ENCODE data around the gene SHROOM1.

Gene SHROOM1

GRCh38 chr5:132778856-132779255 lies 51.6 kb downstream of the SHROOM1 start:
- Histone ChIP-seq H3K27ac (ENCODE audit: insufficient read depth, low read depth, low read length, poor library complexity, severe bottlenecking) (no peak overlapping the region), H3K4me3 (ENCODE audit: insufficient read depth, low read depth, low read length) (no peak overlapping the region), H3K36me3 (ENCODE audit: control insufficient read depth, insufficient read depth, low read length) (no peaks in the 10 kb centered on the region), H3K9me3 (ENCODE audit: control insufficient read depth, low read length) (no peaks in the 10 kb centered on the region), H3K4me1 (ENCODE audit: control insufficient read depth, insufficient read depth, low read length) (peaks cover 11% of the 10 kb centered on the region), H3K27me3 (ENCODE audit: control insufficient read depth, insufficient read depth, low read length, poor library complexity, severe bottlenecking) (peaks cover 42% of the 10 kb centered on the region)
- WGBS, 2 experiments = 89 to 93% methylated on average over 5 of the region's 5 CpGs

GRCh38 chr5:132778129-132778528 lies 52.3 kb downstream of the SHROOM1 start:
- Histone ChIP-seq H3K27me3 (ENCODE audit: control insufficient read depth, insufficient read depth, low read length, poor library complexity, severe bottlenecking) (peaks cover 42% of the 10 kb centered on the region), H3K4me1 (ENCODE audit: control insufficient read depth, insufficient read depth, low read length) (peaks cover 11% of the 10 kb centered on the region), H3K4me3 (ENCODE audit: insufficient read depth, low read depth, low read length) (no peak overlapping the region), H3K27ac (ENCODE audit: insufficient read depth, low read depth, low read length, poor library complexity, severe bottlenecking) (no peak overlapping the region), H3K36me3 (ENCODE audit: control insufficient read depth, insufficient read depth, low read length) (no peaks in the 10 kb centered on the region), H3K9me3 (ENCODE audit: control insufficient read depth, low read length) (no peaks in the 10 kb centered on the region)
- WGBS, 2 experiments = 83 to 89% methylated on average over 4 of the region's 4 CpGs

GRCh38 chr5:132777209-132778069 lies 53.0 kb downstream of the SHROOM1 start, which contains the start of gene SEPTIN8:
Gene SEPTIN8, minus strand, starts transcription at chr5:132777239. Its CDS starts 102 bp downstream, at chr5:132777137.
- 9 to 11% methylated on average over 82 of the region's 82 CpGs for WGBS, 2 experiments
- no peaks in the 10 kb centered on the region for H3K36me3 ChIP-seq (ENCODE audit: control insufficient read depth, insufficient read depth, low read length)
- H3K4me1 ChIP-seq (ENCODE audit: control insufficient read depth, insufficient read depth, low read length) = peaks cover 12% of the 10 kb centered on the region
- H3K9me3 ChIP-seq (ENCODE audit: control insufficient read depth, low read length) = no peaks in the 10 kb centered on the region
- peaks cover 42% of the 10 kb centered on the region for H3K27me3 ChIP-seq (ENCODE audit: control insufficient read depth, insufficient read depth, low read length, poor library complexity, severe bottlenecking)
- peak within 1 kb of the TSS; percentile 67 for H3K4me3 ChIP-seq (ENCODE audit: insufficient read depth, low read depth, low read length)
- no peak within 1 kb of the TSS for H3K27ac ChIP-seq (ENCODE audit: insufficient read depth, low read depth, low read length, poor library complexity, severe bottlenecking)

- WGBS, 2 experiments = 0% methylated on average over 40 of the region's 40 CpGs
- Histone ChIP-seq H3K9me3 (ENCODE audit: control insufficient read depth, low read length) (no peaks in the 10 kb centered on the region), H3K4me1 (ENCODE audit: control insufficient read depth, insufficient read depth, low read length) (peaks cover 17% of the 10 kb centered on the region), H3K4me3 (ENCODE audit: insufficient read depth, low read depth, low read length) (peak overlapping the region; percentile 67), H3K27ac (ENCODE audit: insufficient read depth, low read depth, low read length, poor library complexity, severe bottlenecking) (no peak overlapping the region), H3K36me3 (ENCODE audit: control insufficient read depth, insufficient read depth, low read length) (no peaks in the 10 kb centered on the region), H3K27me3 (ENCODE audit: control insufficient read depth, insufficient read depth, low read length, poor library complexity, severe bottlenecking) (peaks cover 39% of the 10 kb centered on the region)
These were observed 53.6 kb downstream of the SHROOM1 start for GRCh38 chr5:132776938-132777208.

GRCh38 chr5:132776131-132776937 lies 54.1 kb downstream of the SHROOM1 start:
- Histone ChIP-seq H3K4me1 (ENCODE audit: control insufficient read depth, insufficient read depth, low read length) (peaks cover 18% of the 10 kb centered on the region), H3K4me3 (ENCODE audit: insufficient read depth, low read depth, low read length) (peak overlapping the region; percentile 67), H3K27ac (ENCODE audit: insufficient read depth, low read depth, low read length, poor library complexity, severe bottlenecking) (no peak overlapping the region), H3K27me3 (ENCODE audit: control insufficient read depth, insufficient read depth, low read length, poor library complexity, severe bottlenecking) (peaks cover 39% of the 10 kb centered on the region), H3K36me3 (ENCODE audit: control insufficient read depth, insufficient read depth, low read length) (no peaks in the 10 kb centered on the region), H3K9me3 (ENCODE audit: control insufficient read depth, low read length) (no peaks in the 10 kb centered on the region)
- WGBS, 2 experiments = 3 to 4% methylated on average over 39 of the region's 39 CpGs

- H3K36me3 ChIP-seq (ENCODE audit: control insufficient read depth, insufficient read depth, low read length) = no peaks in the 10 kb centered on the region
- no peak overlapping the region for H3K27ac ChIP-seq (ENCODE audit: insufficient read depth, low read depth, low read length, poor library complexity, severe bottlenecking)
- 86 to 94% methylated on average over 7 of the region's 7 CpGs for WGBS, 2 experiments
- H3K4me1 ChIP-seq (ENCODE audit: control insufficient read depth, insufficient read depth, low read length) = peaks cover 20% of the 10 kb centered on the region
- no peak overlapping the region for H3K4me3 ChIP-seq (ENCODE audit: insufficient read depth, low read depth, low read length)
- no peaks in the 10 kb centered on the region for H3K9me3 ChIP-seq (ENCODE audit: control insufficient read depth, low read length)
- H3K27me3 ChIP-seq (ENCODE audit: control insufficient read depth, insufficient read depth, low read length, poor library complexity, severe bottlenecking) = peaks cover 39% of the 10 kb centered on the region
These were observed 54.9 kb downstream of the SHROOM1 start for GRCh38 chr5:132775476-132775961.

GRCh38 chr5:132774896-132775295 lies 55.6 kb downstream of the SHROOM1 start:
- Histone ChIP-seq H3K36me3 (ENCODE audit: control insufficient read depth, insufficient read depth, low read length) (no peaks in the 10 kb centered on the region), H3K4me3 (ENCODE audit: insufficient read depth, low read depth, low read length) (no peak overlapping the region), H3K9me3 (ENCODE audit: control insufficient read depth, low read length) (no peaks in the 10 kb centered on the region), H3K27me3 (ENCODE audit: control insufficient read depth, insufficient read depth, low read length, poor library complexity, severe bottlenecking) (peaks cover 37% of the 10 kb centered on the region), H3K4me1 (ENCODE audit: control insufficient read depth, insufficient read depth, low read length) (peaks cover 20% of the 10 kb centered on the region), H3K27ac (ENCODE audit: insufficient read depth, low read depth, low read length, poor library complexity, severe bottlenecking) (no peak overlapping the region)
- 93 to 95% methylated on average over 5 of the region's 5 CpGs for WGBS, 2 experiments

GRCh38 chr5:132774406-132774805 lies 56.0 kb downstream of the SHROOM1 start:
- Histone ChIP-seq H3K4me3 (ENCODE audit: insufficient read depth, low read depth, low read length) (no peak overlapping the region), H3K27me3 (ENCODE audit: control insufficient read depth, insufficient read depth, low read length, poor library complexity, severe bottlenecking) (peaks cover 32% of the 10 kb centered on the region), H3K27ac (ENCODE audit: insufficient read depth, low read depth, low read length, poor library complexity, severe bottlenecking) (no peak overlapping the region), H3K36me3 (ENCODE audit: control insufficient read depth, insufficient read depth, low read length) (no peaks in the 10 kb centered on the region), H3K4me1 (ENCODE audit: control insufficient read depth, insufficient read depth, low read length) (peaks cover 20% of the 10 kb centered on the region), H3K9me3 (ENCODE audit: control insufficient read depth, low read length) (no peaks in the 10 kb centered on the region)
- WGBS, 2 experiments = 84 to 91% methylated on average over 3 of the region's 3 CpGs

- H3K4me1 ChIP-seq (ENCODE audit: control insufficient read depth, insufficient read depth, low read length) = peaks cover 20% of the 10 kb centered on the region
- H3K9me3 ChIP-seq (ENCODE audit: control insufficient read depth, low read length) = no peaks in the 10 kb centered on the region
- 91 to 92% methylated on average over 12 of the region's 12 CpGs for WGBS, 2 experiments
- H3K36me3 ChIP-seq (ENCODE audit: control insufficient read depth, insufficient read depth, low read length) = no peaks in the 10 kb centered on the region
- H3K27ac ChIP-seq (ENCODE audit: insufficient read depth, low read depth, low read length, poor library complexity, severe bottlenecking) = no peak overlapping the region
- H3K4me3 ChIP-seq (ENCODE audit: insufficient read depth, low read depth, low read length) = no peak overlapping the region
- peaks cover 26% of the 10 kb centered on the region for H3K27me3 ChIP-seq (ENCODE audit: control insufficient read depth, insufficient read depth, low read length, poor library complexity, severe bottlenecking)
These were observed 56.7 kb downstream of the SHROOM1 start for GRCh38 chr5:132773601-132774355.
